ENCODE data around the gene SPAG16.

- TF ChIP-seq PHF8 (IDR thresholded peaks at IDR 0.05; ENCODE audit: borderline replicate concordance, low read depth): no peak
- no peak for TF ChIP-seq CTCF (IDR thresholded peaks at IDR 0.05)
- no peak for TF ChIP-seq ESRRA (IDR thresholded peaks at IDR 0.05; ENCODE audit: borderline replicate concordance, low read length)
- TF ChIP-seq FOSL2 (IDR thresholded peaks at IDR 0.05): no peak
- TF ChIP-seq FOSL2 (CRISPR knock-in tag; IDR thresholded peaks at IDR 0.05): no peak
- TF ChIP-seq RAD21 (conservative IDR thresholded peaks at IDR 0.05 in 1 of 2, IDR thresholded peaks at IDR 0.05 in 1 of 2): no peak
- no peak for TF ChIP-seq CEBPB (IDR thresholded peaks at IDR 0.05)
- no peak for TF ChIP-seq POLR2A (IDR thresholded peaks at IDR 0.05; ENCODE audit: low read length)
- no peak for TF ChIP-seq MAZ (IDR thresholded peaks at IDR 0.05; ENCODE audit: borderline replicate concordance, low read depth, low read length)
Measured at GRCh38 chr2:214192711-214193110, 908.4 kb downstream of the SPAG16 start.

All from A549 (cell line).